PFSK-1 (cell line): Measurements from ENCODE around the gene STRN4.

Experiments
- POLR2AphosphoS5 ChIP-seq: IDR thresholded peaks from 2 replicates; pipeline ENCODE4 v1.6.1; 2012; ENCODE audit warnings: low read depth, mild to moderate bottlenecking, control low read depth, low read length, moderate library complexity
- SIN3A ChIP-seq: IDR thresholded peaks from 2 replicates; pipeline ENCODE4 v1.6.1; 2012; ENCODE audit warnings: mild to moderate bottlenecking, low read length, moderate library complexity, borderline replicate concordance; ENCODE audit not compliant: insufficient read depth
- TAF1 ChIP-seq: IDR thresholded peaks from 2 replicates; pipeline ENCODE4 v1.6.1; 2012; ENCODE audit warnings: low read length, control low read depth, borderline replicate concordance; ENCODE audit not compliant: insufficient read depth

DNA sequence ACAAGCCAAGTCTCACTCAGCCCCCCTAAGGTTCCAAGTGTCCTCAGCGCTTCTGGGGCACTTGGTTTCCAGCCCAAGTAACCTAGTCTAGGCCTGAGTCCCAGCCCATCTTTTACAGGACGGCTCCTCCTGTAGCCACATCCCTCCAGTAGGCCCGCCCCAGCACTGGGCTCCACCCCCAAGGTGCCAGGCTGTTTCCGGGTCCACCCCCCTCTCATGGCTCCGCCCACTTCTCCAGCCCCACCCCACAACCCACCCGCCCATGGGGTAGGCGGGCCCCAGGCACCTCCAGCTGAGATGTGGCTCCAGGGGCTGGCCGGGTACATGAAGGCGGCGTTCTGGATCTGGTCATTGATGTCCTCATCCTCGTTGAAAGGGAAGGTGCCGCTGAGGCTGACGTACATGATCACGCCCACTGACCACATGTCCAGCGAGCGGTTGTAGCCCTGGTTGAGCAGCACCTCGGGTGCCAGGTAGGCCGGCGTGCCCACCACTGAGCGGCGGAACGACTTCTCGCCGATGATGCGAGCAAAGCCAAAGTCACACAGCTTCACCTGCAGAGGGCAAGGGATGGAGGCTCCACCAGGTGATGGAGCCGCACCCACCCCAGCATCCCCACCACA is 68.0 kb downstream of the STRN4 start:
- TF ChIP-seq TAF1 (no peak), POLR2AphosphoS5 (no peak), SIN3A (no peak)
